Fibroblast of skin of back (primary cell): ENCODE data around the gene IFNA5.

Experiments
- DNase-seq: peaks from one replicate; pipeline ENCODE4 v3.0.0-alpha.2; 2013

IFNA5 gene

GRCh38 chr9:21289848-21290247, 15.3 kb downstream of the IFNA5 start:
- DNase-seq: no peak

DNA sequence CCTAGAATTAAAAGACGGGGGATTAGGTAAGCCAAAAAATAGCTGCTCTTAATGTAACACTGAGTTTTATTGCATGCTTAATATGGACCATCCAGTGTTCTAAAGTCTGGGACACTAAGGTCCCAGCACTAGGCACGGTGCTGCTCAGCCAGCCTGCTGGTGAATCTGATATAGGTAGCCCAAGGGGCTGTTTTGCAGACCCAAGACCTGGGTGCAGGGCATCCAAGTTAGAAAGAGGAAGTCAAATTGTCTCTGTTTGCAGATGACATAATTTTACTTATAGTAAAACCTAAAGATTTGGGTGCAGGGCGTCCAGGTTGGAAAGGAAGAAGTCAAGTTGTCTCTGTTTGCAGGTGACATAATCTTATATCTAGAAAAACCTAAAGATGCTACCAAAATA, 17.8 kb downstream of the IFNA5 start:
- DNase-seq: no peak

DNA sequence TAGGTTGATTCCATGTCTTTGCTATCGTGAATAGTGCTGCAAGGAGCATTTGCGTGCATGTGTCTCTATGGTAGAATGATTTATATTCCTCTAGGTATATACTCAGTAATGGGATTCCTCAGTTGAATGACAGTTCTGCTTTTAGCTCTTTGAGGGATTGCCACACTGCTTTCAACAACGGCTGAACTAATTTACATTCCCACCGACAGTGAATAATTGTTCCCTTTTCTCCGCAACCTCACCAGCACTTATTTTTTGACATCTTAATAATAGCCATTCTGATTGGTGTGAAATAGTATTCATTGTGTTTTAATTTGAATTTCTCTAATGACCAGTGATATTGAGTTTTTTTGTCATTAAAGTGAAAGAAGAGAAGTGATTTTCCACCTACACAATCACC, 18.5 kb downstream of the IFNA5 start:
- DNase-seq: no peak

DNA sequence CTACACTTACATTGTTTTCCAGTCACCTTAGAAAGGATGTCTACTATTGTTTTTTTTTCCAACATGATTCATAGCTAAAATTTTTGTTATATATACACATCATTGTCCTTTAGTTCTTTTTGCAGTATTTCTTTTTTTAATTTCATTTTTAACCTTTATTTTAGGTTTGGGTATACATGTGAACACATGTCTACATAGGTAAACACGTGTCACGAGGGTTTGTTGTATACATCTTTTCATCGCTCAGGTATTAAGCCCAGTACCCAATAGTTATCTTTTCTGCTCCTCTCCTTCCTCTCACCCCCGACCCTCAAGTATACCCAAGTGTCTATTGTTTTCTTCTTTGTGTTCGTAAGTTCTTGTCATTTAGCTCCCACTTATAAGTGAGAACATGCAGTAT, 19.0 kb downstream of the IFNA5 start:
- no peak for DNase-seq

- DNase-seq: no peak
These were observed 23.8 kb downstream of the IFNA5 start for GRCh38 chr9:21281275-21281674.

DNA sequence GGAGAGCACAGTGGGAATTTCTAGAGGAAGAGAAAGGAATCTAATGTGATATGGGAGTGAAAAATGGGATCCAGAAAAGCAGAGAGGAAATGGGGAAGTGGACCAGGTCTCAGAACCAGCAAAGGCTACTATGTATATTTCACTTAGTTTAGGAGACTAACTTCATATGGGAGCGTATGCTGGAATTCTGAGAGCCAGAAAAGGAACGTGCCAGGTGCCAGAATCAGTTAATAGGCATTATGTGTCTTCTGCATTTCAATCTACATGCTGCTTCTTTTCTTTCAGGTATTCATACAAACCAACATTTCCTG, 36.8 kb downstream of the IFNA5 start:
- DNase-seq: no peak

- DNase-seq: no peak
These were observed 37.4 kb downstream of the IFNA5 start for GRCh38 chr9:21267485-21268346.

DNA sequence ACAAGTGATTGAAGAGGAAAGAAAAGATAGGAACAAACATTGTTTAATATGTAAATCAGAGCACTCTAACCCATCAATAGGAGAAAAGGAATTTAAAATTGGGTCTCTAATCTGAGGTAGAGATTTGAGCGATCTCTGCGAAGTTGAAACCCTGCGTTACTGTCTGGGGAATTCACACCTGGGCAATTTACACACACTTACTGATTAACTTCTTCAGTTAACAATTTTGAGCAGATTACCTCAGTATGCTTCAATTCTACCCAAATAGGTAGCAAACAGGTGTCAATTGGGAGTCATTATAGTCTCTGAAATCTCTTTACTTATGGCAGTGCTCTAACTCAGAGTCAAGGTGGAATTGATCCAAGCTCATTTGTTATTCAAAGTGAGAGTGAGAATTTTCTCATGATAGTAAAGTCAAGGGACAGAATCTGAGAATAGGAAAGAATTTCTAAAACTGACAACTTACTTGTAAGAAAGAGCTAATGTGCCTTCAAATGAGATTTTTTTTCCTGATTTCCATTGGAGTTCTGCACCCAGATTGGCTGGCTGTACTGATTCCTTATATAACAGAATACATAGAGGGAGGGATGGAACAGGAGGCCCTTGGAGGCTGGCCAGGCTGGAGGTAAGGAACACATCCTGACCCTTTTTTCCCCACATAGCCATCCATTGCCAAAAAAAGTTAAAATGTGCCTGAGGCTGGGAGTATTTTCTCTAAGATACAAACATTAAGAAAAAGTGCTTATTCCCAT, 38.2 kb downstream of the IFNA5 start:
- DNase-seq: no peak

GRCh38 chr9:21265421-21266189, 39.5 kb downstream of the IFNA5 start:
- DNase-seq: no peak

GRCh38 chr9:21255538-21256212, 49.4 kb downstream of the IFNA5 start:
- DNase-seq: no peak
